HG02943 (cell line): Measurements from ENCODE around the gene SLC25A48.
A peak's percentile ranks its signal among the peaks of the same experiment; 100 is the strongest.

Experiments used
- ATAC-seq: cut with Tn5 transposase; IDR thresholded peaks from one replicate; pipeline ENCODE4 v1.9.1; 2021; ENCODE audit warnings: mild to moderate bottlenecking, low read depth, moderate library complexity; ENCODE audit not compliant: unreplicated experiment

SLC25A48 gene

DNA sequence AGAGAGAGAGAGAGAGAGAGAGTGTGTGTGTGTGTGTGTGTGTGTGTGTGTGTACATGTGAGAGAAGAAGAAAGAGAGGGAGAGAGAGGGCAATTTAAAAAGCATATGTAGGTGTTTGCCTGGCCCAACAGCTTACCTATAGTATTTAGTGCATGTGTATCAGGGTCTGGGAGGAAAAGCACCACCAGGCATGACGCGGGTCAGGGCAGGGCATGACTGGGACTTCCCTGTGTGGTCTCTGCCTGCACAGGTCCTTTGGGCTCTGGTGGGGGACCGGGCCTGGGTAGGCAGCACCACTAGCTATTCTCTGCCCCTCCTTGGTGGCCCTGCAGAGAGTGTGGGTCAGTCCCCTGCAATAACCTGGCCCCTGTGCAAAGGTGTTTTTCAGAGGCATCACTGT is 45.1 kb downstream of the SLC25A48 start:
- no peak for ATAC-seq

DNA sequence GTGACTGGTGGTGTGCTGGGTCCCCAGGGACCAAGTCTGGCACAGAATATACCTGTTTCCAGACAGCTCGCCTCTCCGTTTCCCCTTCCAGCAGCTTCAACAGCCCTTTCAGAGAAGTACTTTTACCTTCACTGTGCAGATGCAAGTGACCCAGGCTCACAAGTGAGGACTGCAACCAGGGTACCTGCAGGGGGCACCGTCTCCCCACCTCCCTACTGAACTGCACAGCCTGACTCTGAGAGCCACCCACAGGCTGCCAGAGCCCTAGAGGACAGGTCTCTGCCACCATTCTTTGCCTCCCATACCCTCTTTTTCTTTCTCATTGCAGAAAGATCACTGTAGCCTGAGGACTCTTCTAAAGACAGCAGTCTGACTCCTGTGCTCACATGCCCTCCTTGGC is 45.8 kb downstream of the SLC25A48 start:
- no peak for ATAC-seq

DNA sequence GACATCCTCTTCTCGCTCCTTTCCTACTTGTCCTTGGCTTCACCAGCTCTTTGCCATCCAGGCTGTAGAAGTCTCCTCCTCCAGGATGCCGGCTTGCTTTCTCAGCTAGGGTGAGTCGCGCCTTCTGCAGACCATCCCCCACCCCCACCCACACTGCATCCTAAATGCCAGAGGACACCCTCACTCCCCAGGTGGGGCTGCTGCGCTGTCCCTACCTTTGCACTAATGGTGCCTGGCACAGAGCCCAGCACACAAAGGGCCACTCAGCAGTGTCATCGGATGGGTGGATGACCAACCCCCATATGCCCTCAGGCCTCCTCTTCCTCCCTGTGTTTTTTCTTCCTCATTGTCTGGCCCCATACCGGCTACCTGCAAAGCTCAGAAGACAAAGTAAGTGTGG is 46.3 kb downstream of the SLC25A48 start:
- ATAC-seq, result no peak

DNA sequence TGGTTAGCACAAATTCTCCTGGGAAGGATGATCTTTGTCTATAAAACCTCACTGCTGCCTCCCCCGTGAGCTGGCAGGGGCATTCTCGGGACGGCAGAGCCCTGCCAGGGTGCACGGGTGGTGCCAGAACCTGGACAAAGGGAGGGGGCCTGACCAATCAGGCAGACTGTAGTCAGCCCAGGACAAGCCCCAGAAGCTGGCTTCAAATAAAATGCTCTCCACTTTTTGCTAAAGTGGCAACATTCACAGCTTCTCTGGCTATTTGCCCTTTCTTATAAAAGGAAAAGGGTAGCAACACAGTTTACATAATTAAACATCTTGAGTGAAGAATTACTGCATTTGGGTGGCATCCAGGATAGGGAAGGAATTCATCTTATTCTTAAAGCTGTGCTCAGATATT is 46.8 kb downstream of the SLC25A48 start:
- no peak for ATAC-seq

DNA sequence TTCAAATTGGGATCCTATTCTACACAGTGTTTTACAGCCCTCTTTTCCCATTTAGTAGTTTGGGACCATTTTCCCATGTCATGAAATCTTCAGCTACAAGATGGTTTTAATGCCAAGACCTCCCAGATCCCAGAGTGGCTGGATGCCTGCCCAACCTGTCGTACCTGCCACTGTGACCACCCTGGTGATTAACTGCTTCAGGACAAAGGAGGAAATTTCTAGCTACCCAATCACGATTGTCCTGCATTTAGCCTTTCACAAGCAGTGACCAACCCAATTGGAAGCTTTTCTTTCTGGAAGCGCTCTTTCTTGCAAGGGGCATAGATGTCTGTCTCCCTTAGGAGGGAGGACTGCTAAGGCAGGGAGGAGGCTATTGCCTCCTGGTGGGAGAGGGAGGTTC is 47.4 kb downstream of the SLC25A48 start:
- no peak for ATAC-seq

DNA sequence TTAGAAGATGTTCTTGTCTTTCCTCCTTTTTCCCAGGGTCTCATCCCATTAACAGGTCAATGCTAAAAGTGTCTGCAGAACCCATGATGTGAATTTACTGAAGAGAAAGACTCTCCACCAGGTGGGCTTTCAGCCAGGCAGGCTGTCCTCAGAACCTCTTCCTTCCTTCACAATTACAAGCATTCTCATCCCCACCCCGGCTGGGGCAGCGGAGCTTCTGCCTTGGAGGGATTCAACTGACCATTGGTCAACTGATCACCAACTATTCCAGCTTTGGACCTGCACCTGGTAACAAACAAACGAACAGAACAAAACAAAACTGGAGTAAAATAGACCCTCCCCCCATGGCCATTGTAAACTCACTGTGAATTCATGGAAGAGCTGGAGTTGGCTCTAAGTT is 48.6 kb downstream of the SLC25A48 start:
- ATAC-seq, result no peak

- no peak for ATAC-seq
Measured at GRCh38 chr5:135883441-135883840, 49.0 kb downstream of the SLC25A48 start.

GRCh38 chr5:135885031-135885430 is 50.6 kb downstream of the SLC25A48 start:
- no peak for ATAC-seq

DNA sequence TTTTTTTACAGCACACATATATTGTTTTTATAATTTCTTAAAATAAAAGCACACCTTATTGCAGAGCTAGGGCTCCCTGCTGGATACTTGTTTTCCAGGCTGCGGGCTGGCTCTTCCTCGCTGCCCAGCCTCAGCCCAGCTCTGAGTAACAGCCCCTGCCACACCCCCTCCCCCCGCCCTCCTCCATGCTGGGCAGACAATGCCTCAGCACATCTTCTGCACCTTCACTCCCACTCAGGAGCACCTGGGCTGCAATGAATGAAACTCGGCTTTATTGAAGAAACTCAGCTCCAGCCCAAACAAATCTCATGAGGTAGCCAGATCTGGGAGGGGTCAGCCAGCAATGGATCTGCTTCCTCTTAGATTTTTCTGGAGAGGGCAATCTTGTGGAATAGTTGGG is 51.7 kb downstream of the SLC25A48 start:
- no peak for ATAC-seq

DNA sequence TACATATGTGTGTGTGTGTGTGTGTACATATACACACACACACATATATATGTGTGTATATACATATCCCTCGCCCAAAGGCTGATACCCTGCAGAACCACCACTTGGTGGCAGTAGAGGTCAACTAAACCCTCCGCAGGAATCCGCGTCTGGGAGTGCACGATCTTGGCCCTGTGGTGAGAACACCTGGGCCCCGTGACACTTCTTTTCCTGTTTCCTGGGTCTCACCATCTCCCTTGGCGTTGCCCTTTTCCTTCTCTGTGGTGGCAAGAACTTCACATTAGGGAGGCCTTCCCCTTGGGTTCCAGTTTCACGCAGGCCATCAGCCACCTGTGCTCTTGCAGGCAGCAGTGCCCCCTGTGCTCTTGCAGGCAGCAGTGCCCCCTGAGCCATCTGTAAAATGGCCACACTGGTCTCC is 53.0 kb downstream of the SLC25A48 start:
- peak; percentile 92 for ATAC-seq

GRCh38 chr5:135887881-135888614 is 53.6 kb downstream of the SLC25A48 start:
- ATAC-seq, result no peak

DNA sequence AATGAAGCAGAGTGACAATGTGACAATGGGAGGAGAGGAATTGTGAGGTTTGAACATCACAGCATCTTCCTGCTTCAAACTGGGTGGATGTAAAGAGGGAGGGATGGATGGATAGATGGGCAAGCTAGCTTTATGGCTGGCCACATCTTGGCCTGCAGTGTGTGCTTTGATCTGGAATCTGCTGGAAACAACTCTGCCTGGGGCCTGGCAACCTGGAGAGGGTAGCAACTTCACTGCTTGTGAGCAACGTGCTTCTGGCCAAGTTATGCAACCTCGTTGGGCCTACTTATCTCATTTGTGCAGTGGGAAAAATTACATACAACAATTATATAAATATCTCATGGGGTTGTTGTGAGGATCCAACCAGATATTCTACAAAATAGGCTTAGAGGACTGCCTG is 55.8 kb downstream of the SLC25A48 start:
- ATAC-seq, result no peak

DNA sequence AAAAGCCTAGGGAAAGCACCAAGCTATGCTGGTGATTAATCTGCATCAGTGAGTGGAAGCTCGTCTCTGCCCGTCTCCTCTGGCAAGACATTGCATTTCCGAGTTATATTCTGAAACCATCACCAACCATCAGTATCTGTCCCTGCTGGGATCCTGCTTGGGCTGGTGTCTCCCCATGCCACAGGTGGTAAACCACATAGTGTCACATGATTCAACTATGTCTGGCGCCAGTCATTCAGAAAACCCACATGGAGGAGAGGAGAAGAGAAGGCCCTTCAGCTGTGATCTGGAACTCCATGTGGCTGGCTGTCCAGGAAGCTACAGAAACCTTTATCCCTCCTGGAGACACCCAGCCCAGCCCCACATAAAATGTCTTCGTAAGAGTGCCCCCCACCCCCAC is 56.4 kb downstream of the SLC25A48 start:
- peak; percentile 50 for ATAC-seq

DNA sequence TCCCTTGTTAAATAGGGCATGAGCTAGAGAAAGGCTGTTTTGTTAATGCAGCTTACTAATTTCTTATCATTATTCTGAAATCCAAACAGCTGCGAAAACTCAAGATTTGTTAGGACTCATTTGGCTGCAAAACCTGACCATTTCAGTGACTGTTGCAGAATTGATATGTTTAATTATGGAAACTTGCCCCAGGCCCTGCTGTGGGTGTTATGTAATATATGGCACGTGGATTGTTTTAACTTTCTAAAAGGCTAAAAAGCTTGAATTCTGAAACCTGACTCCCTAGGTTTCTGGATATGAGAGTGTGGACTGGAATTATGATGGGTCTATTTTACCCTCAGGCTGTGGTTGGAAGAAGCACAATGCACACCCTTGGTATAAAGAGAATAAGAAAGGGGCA is 56.8 kb downstream of the SLC25A48 start:
- ATAC-seq, result no peak

GRCh38 chr5:135891791-135892190 is 57.3 kb downstream of the SLC25A48 start:
- ATAC-seq, result no peak

GRCh38 chr5:135894276-135894675 is 59.8 kb downstream of the SLC25A48 start:
- ATAC-seq, result no peak

DNA sequence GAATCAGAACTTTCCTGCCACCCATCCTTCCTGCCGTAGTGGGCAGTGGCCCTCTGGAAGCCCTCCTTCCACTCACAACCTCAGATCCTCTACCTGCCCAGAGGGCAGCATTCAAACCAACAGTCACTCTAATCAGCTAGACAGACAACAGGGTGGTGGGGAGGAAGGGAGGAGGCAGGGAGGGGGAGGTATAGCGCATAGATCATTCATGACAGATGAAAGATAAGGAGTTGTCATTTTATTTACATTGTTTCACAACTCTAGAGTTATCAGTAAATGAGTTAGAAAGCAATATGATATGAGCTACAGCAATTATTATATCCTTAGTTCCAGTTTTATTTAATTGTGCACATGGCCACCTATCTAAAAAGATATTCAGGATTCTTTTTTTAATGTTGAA is 60.3 kb downstream of the SLC25A48 start:
- no peak for ATAC-seq

GRCh38 chr5:135895474-135896006 is 61.1 kb downstream of the SLC25A48 start, which contains the start of gene IL9:
Gene IL9 (minus strand): TSS chr5:135895841. CDS start chr5:135895816, 25 bp downstream.
- no peak for ATAC-seq

DNA sequence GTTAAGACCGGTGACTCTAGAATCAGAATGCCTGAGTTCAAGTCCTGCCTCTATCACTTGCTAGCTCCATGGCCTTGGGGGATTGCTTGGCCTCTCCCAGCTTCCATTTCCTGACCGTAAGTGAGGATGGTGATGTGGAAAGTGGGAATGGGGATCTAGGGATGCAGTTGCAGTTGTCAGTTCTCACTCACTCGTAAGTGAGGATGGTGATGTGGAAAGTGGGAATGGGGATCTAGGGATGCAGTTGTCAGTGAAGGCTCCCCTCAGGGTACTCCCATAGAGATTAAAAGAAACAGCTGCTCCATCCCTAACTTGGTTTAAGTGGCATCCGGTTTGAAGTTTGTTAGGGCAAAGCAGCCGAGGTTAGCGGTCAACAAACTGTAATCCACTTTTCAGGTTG is 64.2 kb downstream of the SLC25A48 start:
- ATAC-seq, result no peak

- no peak for ATAC-seq
Measured at GRCh38 chr5:135900276-135900675, 65.8 kb downstream of the SLC25A48 start.

DNA sequence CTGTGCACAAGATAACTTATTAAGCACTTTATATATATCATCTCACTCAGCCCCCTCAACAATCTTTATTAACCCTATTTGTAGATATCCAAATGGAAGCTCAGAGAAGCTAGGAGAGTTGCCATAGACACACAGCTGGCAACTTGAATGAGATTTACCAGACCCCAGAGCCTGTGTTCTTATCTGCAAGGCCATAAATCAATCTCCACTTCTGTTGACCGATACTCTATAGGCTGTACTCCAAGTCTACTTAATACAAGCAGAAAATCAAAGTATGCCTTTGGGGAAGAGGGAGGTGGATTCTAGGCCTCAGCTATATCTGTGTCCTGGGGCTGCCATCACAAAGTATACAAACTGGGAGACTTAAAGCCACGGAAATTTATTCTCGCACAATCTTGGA is 67.2 kb downstream of the SLC25A48 start:
- ATAC-seq, result no peak

GRCh38 chr5:135905144-135905543 is 70.7 kb downstream of the SLC25A48 start:
- no peak for ATAC-seq
